GM21717 (cell line): ENCODE data around the gene PTGES3.
"Not testable (repeated sequence)": the region's sequence is repeated elsewhere in the genome, so short reads cannot be mapped to it uniquely, and the experiment has no call there.

Source experiments
- ATAC-seq: cut with Tn5 transposase; IDR thresholded peaks from one replicate; pipeline ENCODE4 v1.9.1; 2021; ENCODE audit warnings: mild to moderate bottlenecking, moderate library complexity; ENCODE audit not compliant: unreplicated experiment

PTGES3 gene

GRCh38 chr12:56688129-56688845, at the start of gene PTGES3:
Gene PTGES3, minus strand, starts transcription at chr12:56688284. Its CDS starts 285 bp downstream, at chr12:56687999.
- peak; percentile 56 for ATAC-seq

GRCh38 chr12:56728139-56728861, 40.2 kb upstream of the PTGES3 start:
- ATAC-seq = no peak

GRCh38 chr12:56726196-56726675, 38.2 kb upstream of the PTGES3 start:
- ATAC-seq = not testable (repeated sequence)

- ATAC-seq = no peak
These were observed 37.6 kb upstream of the PTGES3 start for GRCh38 chr12:56725723-56726102.

GRCh38 chr12:56724972-56725722, 37.1 kb upstream of the PTGES3 start, which contains the start of gene NACA:
Gene NACA, minus strand, starts transcription at chr12:56725299. Its CDS starts 778 bp downstream, at chr12:56724521.
- ATAC-seq = peak; percentile 91

- no peak for ATAC-seq
These were observed 36.6 kb upstream of the PTGES3 start for GRCh38 chr12:56724701-56724971.

GRCh38 chr12:56723889-56724700, 36.0 kb upstream of the PTGES3 start:
- ATAC-seq = no peak

- no peak for ATAC-seq
These were observed 35.3 kb upstream of the PTGES3 start for GRCh38 chr12:56723352-56723751.

GRCh38 chr12:56722832-56723231, 34.7 kb upstream of the PTGES3 start:
- no peak for ATAC-seq

- ATAC-seq = no peak
These were observed 33.6 kb upstream of the PTGES3 start for GRCh38 chr12:56721721-56722120.

- ATAC-seq = no peak
These were observed 33.1 kb upstream of the PTGES3 start for GRCh38 chr12:56721216-56721615.

- ATAC-seq = no peak
These were observed 32.7 kb upstream of the PTGES3 start for GRCh38 chr12:56720731-56721151.

- no peak for ATAC-seq
These were observed 31.0 kb upstream of the PTGES3 start for GRCh38 chr12:56719056-56719455.

GRCh38 chr12:56718636-56719035, 30.6 kb upstream of the PTGES3 start:
- no peak for ATAC-seq

GRCh38 chr12:56718149-56718548, 30.1 kb upstream of the PTGES3 start:
- ATAC-seq = no peak

- ATAC-seq = no peak
These were observed 29.1 kb upstream of the PTGES3 start for GRCh38 chr12:56716933-56717880.

- ATAC-seq = no peak
These were observed 28.4 kb upstream of the PTGES3 start for GRCh38 chr12:56716458-56716857.

GRCh38 chr12:56715798-56716197, 27.7 kb upstream of the PTGES3 start:
- no peak for ATAC-seq

GRCh38 chr12:56714431-56714929, 26.4 kb upstream of the PTGES3 start:
- ATAC-seq = no peak
